HG02884 (cell line): Measurements from ENCODE around the gene PSKH1.
"Not testable (repeated sequence)": the region's sequence is repeated elsewhere in the genome, so short reads cannot be mapped to it uniquely, and the experiment has no call there.

Experiments used
- ATAC-seq: cut with Tn5 transposase; IDR thresholded peaks from one replicate; pipeline ENCODE4 v1.9.1; 2021; ENCODE audit warnings: mild to moderate bottlenecking, moderate library complexity; ENCODE audit not compliant: unreplicated experiment

The PSKH1 gene

DNA sequence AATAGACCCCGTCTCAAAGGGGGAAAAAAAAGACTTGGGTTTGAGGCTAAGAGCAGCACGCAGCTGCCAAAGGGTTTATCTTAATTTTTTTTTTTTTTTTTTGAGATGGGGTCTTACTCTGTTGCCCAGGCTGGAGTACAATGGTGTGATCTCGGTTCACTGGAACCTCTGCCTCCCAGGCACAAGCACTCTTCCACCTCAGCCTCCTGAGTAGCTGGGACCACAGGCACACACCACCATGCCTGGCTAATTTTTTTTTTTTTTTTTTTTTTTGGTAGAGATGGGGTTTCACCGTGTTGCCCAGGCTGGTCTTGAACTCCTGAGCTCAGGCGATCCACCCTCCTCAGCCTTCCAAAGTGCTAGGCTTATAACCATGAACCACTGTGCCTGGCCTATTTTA is 44.7 kb downstream of the PSKH1 start:
- not testable (repeated sequence) for ATAC-seq

DNA sequence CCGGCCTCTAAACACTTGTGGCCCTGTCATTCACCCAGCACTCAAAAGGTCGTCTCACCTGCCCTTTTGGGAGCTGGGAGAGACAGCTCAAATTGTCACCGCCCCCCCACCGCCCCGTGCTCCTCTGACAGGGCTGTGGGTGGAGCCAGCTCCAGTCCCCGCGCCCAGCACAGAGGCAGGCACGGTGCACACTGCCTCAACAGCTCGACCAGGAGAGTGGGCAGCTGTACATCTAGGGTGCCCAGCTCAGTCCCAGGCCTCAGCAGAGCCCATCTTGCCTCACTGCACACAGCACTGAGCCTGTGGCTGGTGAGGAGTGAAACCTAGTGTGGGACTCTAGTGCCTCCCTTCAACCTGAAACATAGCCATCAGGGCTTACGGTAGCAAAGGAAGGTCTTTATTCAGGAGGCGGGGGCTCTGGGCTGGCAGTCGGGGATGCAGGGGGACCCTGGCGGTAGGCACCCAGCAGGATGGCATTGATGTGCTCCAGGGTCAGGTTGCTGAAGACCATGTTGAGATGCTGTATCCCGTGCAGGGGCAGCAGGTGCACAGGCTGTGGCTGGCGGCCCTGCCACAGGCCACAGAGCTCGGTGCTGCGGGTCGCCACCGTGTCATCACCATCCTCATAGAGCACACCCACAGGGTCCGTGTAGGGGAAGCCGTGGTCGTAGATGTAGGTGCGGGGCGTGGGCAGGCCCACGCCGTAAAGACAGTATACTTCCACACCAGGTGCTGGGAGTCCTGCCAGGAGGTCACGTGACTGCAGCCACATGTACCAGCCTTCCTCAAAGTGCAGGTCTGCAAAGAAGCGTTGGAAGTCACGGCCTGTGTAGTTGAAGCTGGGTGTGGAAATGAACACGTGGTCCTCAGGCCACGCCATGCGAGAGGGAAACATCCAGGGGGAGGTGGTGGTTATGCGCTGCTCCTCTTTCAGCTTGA is 46.7 kb downstream of the PSKH1 start:
- no peak for ATAC-seq

DNA sequence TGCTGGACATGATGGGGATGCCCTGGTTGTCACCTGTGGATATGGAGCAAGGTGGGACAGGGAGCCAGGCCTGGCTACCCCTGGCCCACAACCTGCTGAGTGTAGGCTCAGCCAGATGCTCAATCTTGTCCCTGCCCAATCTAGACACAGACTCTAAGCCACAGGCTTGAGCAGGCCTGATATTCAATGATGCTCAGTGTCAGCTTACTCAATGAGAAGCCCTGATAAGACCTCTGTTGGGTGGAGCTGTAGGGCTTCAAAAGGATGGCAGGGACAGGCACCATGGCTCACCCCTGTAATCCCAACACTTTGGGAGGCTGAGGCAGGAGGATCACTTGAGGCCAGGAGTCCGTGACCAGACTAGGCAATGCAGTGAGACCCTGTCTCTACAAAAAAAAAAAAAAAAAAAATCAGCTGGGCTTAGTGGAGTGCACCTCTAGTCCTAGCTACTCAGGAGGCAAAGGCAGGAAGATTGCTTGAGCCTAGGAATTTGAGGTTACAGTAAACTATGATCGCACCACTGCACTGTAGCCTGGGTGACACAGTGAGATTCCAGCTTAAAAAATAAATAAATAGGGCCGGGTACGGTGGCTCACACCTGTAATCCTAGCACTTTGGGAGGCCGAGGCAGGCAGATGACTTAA is 47.5 kb downstream of the PSKH1 start:
- no peak for ATAC-seq

DNA sequence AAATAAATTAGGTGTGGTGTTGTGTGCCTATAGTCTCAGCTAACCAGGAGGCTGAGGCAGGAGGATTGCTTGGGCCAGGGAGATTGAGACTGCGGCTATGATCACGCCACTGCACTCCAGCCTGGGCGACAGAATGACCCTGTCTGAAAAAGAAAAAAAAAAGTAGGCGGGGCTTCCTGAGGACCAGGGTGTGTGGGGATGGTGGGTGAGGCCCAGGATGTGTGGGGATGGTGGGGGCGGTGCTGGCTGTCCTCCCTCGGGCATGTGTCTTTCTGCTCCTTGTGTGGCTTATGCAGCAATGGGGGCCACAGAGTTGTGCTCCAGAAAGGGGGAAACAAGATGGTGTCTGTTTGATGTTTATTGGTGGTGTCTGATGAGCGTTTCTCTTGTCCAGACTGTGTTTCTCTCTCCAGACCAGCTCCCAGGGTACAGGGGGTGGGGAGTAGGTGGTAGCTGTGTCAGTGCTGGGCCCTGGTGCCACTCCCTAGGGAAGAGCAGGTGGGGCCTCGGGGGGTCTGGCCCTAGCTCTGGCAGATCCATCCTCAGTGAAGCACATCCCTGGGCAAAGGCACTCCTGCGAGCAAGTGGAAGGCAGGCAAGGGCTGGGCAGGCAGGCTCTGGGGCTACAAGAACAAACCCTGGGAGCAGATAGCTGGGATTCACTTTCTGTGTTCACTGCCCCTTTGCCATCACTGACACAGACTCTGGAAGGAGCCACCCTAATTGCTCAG is 48.6 kb downstream of the PSKH1 start:
- no peak for ATAC-seq

DNA sequence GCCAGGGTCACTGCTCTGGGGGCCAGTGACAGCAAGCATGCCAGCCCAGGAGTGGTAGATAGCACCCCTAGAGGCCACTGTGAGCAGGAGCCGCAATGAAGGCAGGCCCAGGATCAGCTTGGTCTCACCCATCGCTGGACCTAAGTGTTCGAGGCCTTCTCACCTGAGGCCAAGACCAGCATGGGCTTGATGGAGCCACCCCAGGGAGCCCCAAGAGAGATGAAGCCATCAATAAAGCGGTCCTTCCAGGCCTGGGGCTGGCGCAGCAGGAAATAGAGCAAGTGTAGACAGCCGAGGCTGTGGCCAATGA is 49.1 kb downstream of the PSKH1 start:
- no peak for ATAC-seq

DNA sequence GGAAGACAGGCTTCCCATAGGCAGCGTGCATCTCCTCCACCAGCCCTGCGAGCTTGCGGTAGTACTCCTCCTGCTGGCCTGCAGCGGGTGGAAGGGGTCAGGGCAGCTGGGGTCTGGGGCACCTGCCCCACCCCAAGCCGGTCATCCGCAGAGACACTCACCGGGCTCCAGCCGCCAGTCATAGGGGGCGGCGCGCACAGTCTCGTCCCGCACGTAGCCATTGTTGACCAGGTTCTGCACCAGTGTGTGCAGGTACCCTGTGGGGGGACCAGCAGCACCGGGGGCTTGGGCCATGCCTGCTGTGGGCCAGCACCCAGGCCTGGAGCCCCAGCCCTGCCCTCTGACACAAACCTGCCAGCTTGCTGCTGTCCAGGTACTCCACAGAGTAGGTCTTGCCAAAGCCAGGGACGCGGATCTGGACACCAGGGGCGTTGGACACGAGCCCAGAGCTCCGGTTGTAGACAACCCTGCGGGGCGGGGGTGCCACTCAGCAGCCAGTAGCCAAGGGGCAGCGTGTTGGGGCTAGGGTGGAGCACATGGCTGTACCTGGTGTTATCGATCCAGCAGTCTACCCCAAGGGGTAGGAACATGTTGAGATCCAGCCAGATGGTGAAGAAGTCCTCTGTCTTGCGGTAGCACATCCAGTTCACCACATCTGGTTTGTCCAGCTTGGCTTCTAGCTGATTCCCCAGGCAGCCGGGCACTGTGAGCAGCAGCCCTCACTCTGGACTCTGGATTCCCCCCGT is 49.6 kb downstream of the PSKH1 start:
- no peak for ATAC-seq

DNA sequence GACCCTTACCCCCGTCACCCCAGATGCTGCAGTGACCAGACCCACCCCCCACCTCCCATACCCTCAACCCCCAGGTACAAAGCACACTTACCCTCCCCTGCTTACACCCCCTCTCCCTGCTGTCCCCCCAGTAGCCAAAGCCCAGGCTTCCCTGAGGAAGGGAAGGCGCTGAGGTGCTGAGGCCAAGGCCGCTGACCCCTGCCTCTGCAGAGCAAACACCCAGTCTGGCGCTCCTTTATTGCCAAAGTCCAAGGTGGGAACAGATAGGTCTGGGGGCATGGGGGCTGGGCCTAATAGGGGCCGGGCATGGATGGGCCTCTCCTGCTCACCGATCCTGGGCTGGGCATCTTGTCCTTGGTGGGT is 50.2 kb downstream of the PSKH1 start:
- ATAC-seq, result no peak

DNA sequence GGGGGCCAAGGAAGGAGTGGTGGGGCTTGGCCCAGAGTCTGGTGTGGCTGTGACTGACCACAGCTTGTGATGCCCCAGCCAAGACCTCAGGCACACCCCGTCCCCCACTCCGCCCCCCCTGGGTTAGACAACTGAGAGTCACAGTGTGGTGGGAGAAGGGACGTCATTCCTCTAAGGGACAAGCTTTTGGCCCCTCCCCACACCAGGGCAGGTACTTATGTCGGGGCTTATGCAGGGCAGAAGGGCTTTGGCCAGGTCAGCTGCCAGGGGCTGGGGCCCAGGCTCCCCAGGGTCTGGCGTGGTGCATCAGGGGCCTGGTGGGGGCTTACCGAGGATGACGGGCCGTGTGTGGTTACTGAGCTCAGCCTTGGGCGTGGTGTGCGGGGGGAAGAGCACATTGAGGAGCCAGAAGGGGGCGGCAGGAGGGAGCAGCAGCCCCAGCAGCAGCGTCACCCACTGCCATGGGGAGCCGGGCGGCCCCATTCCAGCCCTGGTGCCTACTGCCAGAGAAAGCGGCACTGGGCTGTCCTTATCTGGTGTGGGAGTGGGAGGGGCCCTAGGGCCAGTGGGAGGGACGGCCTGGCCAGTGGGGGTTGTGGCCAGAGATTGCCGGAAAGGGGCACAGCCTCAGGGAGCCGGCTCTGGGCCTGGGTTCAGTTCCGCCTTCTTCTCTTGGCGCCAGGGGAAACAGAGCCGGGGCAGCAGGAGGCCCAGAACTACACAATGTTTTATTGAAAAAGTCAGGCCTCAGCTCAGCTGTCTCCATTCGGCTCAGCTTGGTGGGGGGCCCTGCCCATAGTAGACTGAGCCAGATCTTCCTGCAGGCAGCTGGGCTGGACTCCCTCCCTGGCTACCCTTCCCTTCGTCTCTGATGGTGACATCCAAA is 50.8 kb downstream of the PSKH1 start, which contains the start of gene LCAT:
Gene LCAT (minus strand): TSS at position 502 of the 886 bp plus-strand sequence. CDS start 19 bp downstream, at position 483.
- ATAC-seq, result no peak

DNA sequence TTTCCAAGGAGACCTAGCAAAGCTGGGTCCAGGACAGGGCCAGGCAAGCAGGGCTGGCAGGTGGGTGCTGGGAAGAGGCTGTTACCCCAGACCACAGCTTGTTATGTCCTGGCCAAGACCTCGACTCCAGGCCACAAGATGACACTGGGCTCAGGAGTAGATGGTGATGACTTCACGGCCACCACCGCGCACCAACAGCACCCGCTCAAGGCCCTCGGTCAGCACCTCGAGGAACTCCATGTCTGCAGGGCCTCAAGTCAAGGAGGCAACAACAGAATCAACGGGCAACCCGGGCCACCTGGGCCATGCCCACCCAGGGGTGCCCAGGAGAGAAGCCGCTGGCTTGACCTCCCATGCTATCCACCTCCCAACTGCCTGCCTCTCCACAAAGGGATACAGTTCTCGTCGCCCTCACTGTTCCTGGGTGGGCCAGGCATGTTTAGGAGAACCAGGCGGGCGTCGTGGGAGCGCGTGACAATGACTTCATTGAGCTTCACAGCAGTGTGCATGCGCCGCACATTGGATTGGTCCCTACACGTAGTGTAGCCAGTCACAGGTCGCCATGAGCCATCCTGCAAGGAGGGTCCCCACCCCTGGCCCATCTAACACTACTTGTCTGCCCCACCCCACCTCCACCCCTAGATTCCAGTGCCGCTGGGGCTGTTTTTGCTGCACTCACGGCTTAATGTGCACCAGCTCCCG is 51.8 kb downstream of the PSKH1 start:
- ATAC-seq, result no peak

DNA sequence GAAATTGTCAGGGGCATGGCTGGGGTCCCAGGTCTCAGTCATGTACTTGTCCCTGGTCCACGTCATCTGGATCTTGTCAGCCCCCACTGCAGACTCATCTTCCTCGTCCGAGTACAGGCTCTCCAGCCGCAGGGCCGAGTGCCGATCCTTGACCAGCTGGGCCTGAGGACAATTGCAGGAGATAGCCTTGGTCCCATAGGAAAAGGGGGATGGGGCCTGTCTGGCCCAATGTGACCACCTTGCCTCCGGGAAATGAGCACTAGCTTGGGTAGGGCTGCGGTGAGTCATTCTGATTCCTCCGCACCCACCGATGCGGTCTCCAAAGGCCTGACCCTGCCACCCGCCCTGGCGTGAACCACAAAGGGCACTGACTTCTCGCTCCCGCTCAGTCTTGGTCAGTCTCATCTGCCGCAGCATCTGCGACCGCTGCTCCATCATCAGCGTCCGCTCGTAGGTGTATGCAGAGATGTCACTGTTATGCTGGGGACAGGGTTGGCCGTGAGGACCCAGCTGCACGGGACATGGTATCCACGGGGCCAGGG is 52.4 kb downstream of the PSKH1 start:
- ATAC-seq, result no peak

DNA sequence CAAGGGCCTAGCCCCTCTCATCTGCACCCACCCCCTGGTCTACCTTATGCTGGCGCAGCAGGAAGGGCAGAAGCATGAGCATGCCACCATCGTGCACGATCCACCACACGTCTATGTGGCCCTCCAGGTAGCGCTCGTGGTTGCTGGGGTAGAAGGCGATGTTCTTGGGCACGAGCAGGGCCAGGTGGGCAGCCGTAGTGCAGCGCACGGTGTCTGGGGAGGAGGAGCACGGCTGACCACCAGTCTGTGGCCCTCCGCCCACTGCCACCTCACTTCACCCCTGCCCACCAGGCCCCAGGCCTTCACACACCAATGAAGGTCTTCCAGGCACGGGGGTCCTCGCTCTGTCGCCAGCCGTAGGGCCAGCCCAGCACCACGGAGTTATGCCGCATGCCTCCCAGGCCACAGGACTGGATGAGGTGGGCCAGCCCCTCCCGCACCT is 53.1 kb downstream of the PSKH1 start:
- no peak for ATAC-seq

DNA sequence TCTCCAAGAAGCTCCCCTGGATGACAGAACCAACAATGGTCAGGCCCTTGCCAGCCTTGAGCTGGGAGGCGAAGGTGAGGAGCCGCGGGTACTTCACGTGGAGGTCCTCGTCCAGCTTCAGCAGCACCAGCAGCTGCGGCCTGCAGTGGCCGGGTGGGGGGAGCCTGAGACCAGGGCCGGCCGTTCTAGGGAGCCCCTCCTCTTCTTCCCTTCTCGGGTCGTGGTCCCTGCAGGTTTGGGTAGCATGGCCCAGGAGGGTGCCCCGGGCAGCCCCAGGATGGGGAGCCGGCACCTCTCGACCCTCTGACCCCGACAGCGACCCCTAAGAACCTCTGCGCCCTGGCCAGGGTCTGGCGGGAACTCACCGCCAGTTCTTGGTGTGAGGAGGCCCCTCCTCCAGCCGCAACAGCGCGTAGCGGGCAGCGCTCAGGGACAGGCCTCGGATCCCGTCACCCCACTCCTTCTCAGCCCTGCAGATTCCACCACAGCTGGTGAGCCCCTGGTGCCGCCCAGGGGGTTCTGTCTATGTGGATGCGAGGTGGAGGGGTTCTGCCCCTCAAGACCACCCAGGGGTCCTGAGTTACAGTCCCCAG is 54.0 kb downstream of the PSKH1 start:
- no peak for ATAC-seq

DNA sequence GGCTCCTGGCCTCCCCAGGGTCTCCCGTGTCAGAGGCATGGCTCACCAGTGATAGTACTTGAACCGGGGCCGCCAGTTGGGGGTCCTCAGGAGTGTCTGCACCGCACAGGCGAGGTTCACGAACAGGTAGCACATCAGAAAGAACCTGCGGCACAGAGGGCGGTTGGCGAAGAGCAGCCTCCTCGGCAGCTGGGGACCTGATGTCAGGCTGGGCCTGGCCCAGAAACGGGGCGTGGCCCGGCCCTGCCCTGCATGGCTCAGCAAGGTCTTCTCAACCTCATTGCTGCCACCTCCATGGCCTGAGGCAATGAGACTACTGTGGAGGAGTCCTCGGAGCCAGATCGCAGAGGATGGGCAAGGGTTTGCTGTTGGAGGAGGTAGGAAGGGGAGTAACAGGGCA is 55.0 kb downstream of the PSKH1 start:
- no peak for ATAC-seq

DNA sequence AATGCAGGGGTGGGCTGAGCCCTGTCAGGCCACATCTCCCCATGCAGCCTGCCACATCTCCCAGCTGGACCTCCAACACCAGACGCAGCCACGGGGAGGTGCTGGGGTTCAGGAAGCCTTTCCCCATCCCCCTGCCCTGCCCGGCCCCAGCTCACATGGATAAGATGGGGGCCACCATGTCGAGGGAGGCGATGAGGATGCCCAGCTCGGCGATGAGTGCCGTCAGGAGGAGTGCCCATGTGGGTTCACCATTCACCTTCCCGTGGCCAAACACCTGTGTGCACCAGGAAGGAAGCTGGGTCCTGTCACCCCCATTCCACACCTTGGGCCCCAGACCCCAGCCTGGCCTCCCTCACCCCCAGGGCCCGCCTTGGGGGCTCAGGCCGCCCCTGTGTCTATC is 56.6 kb downstream of the PSKH1 start:
- ATAC-seq, result no peak

DNA sequence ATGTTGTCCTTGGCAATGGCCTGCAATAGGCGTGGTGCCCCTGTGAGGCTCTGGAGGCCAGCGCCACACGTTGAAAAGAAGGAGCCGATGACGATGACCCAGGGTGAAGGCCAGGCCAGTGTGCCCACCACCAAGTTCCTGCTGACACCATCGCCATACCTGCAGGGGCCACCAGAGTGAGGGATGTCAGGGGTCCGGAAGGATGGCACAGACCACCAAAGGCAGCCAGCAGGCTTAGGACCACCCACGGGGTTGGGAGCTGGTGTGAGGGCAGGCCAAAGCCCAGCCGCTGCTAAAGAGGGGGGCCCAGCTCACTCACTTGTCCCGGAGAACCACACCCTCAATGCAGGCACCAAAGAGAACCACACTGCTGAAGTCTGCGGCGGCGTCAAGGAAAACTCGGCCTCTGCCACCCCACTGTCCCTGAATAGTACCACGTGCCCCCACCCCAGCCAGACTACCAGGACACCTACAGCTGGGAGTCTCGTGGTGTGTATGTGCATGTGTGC is 57.3 kb downstream of the PSKH1 start:
- no peak for ATAC-seq

DNA sequence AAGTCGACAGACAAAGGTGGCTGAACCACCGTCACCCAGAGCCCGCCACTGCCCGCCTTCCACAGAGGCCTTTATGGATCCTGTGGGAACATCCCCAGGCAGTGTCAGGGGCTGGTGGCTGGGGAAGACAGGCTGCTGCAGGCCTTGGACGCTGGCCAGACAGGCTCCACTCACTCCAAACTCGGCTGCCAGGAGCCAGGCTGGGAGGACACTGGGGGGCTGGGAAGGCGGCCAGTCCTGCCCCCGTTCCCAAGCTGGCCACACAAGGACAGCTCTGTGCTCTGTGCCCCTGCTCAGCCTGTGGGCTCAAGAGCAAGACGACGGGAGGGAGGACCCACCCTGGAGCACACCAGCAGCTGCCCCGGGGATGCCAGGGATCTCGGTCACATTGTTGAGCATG is 58.4 kb downstream of the PSKH1 start:
- ATAC-seq, result no peak

DNA sequence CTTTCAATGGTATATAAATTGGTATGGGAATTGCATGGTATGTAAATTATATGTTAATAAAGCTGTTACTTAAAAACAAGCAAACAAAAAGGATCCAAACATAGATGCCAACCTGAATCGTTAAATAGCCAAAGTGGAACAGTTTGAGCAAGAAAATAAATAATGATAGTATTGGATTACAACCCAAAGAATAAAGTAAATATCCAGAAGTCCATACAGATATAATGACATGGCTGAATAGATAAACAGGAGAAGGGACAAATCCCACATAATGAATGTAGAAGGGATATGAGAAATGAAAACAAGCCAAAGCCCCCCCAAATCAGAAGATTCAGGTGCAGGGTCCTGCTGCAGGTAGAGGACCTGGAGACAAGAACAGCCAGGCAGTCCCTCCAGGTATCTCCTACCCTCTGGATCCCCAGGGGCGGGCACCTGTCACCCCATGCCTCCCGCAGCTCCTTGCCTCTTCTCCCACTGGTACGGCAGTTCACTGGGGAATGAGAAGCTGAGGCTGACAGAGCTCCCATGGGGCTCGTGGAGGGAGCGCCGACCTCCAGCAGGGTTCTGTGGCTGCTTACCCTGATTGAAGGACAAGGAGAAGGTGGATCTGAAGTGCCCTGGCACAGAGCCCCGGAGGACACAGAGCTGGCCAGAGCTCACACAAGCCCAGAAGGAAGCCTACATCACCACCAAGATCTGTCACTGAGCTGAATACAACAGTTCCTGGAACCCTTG is 60.8 kb downstream of the PSKH1 start:
- no peak for ATAC-seq
